Nucleus accumbens (tissue), 56 donors: ENCODE data around the gene ITGB5.
"Not testable (repeated sequence)": the region's sequence is repeated elsewhere in the genome, so short reads cannot be mapped to it uniquely, and the experiment has no call there.

Source experiments
- DNase-seq, 56 donors: peaks; one replicate each; lab custom pipeline; 2025; lab: John Stamatoyannopoulos, UW

ITGB5 gene

GRCh38 chr3:124839896-124840295 lies 47.3 kb downstream of the ITGB5 start:
- DNase-seq: no peak

GRCh38 chr3:124838963-124839362 lies 48.2 kb downstream of the ITGB5 start:
- no peak for DNase-seq

- peak in 3 of 56 donors; percentile 17 to 40 (median 27) for DNase-seq
Observed at GRCh38 chr3:124837730-124838186, 49.4 kb downstream of the ITGB5 start.

GRCh38 chr3:124837065-124837464 lies 50.1 kb downstream of the ITGB5 start:
- DNase-seq: no peak

GRCh38 chr3:124836448-124836847 lies 50.7 kb downstream of the ITGB5 start:
- no peak for DNase-seq

- peak in 3 of 56 donors; percentile 9 to 26 (median 14) for DNase-seq
Observed at GRCh38 chr3:124834723-124835718, 52.1 kb downstream of the ITGB5 start.

GRCh38 chr3:124833710-124834332 lies 53.3 kb downstream of the ITGB5 start:
- DNase-seq: no peak

- no peak for DNase-seq
Observed at GRCh38 chr3:124832782-124833709, 54.1 kb downstream of the ITGB5 start.

- DNase-seq: no peak
Observed at GRCh38 chr3:124831628-124832199, 55.5 kb downstream of the ITGB5 start.

GRCh38 chr3:124829819-124830554 lies 57.2 kb downstream of the ITGB5 start:
- DNase-seq: peak in 1 of 56 donors; percentile 33

GRCh38 chr3:124829178-124829818 lies 57.9 kb downstream of the ITGB5 start:
- DNase-seq: no peak

GRCh38 chr3:124827476-124828206 lies 59.5 kb downstream of the ITGB5 start:
- DNase-seq: not testable (repeated sequence)

- peak in 3 of 56 donors; percentile 11 to 88 (median 29) for DNase-seq
Observed at GRCh38 chr3:124826703-124827102, 60.5 kb downstream of the ITGB5 start.

GRCh38 chr3:124824286-124824915 lies 62.8 kb downstream of the ITGB5 start:
- DNase-seq: no peak

- DNase-seq: no peak
Observed at GRCh38 chr3:124823648-124824047, 63.5 kb downstream of the ITGB5 start.

- no peak for DNase-seq
Observed at GRCh38 chr3:124823206-124823605, 64.0 kb downstream of the ITGB5 start.

GRCh38 chr3:124821356-124821755 lies 65.8 kb downstream of the ITGB5 start:
- no peak for DNase-seq
